Activated effector memory CD4-positive, alpha-beta T cell treated with anti-CD3 and anti-CD28 coated beads, Interleukin-2, amount 50 U/mL, for 16 hours (primary cell): ENCODE data around the gene CD151.

Experiments used
- DNase-seq: peaks from one replicate; pipeline ENCODE4 v3.0.0-alpha.2; 2020

Gene CD151

DNA sequence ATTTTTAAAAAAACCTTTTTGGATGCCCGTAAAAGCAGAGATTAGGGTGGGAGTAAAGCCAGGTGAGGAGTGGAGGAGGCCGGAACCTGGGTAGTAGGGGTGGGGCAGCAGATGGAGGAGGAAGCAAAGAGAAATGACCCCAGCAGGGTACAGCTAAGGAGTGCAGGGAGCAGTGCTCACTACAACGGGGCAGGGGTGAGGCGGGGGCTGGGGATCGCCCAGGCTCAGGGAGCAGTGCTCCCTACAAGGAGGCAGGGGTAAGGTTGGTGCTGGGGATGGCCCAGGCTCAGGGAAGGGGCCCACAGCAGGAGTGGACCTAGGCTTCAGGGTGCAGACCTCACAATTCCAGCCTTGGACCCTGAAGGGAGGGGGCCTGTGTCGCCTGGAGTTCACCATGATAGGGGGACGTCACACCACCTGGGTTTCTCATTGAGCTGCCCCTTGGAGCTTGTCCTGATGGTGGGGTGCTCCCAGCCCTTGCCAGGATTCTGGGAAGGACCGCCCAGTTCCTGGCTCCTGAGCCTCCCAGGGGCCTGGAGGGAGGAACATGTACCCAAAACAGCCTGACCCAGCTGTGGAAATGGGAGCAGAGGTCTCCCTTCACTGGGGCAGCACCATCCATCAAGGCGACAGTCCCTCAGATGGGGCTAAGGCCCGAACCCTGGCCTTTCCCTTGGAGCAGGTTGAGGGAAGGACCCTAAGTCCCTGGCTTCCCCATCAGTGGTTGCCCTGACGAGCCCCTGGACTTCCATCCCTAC is 16.9 kb upstream of the CD151 start:
- no peak for DNase-seq

DNA sequence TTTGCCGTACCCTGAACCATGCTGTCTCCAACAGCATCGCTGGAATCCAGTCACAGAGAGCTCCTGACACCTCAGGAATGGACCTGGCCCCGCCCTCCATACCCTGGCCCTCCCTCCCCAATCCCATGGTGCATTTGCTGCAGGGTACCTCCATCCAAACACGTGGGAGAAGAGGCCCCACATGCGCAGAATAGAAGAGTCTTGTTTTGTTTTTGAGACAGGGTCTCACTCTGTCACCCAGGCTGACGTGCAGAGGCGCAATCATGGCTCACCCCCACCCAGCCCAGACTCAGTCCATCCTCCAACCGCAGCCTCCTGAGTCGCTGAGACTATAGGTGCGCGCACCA is 16.3 kb upstream of the CD151 start:
- no peak for DNase-seq

DNA sequence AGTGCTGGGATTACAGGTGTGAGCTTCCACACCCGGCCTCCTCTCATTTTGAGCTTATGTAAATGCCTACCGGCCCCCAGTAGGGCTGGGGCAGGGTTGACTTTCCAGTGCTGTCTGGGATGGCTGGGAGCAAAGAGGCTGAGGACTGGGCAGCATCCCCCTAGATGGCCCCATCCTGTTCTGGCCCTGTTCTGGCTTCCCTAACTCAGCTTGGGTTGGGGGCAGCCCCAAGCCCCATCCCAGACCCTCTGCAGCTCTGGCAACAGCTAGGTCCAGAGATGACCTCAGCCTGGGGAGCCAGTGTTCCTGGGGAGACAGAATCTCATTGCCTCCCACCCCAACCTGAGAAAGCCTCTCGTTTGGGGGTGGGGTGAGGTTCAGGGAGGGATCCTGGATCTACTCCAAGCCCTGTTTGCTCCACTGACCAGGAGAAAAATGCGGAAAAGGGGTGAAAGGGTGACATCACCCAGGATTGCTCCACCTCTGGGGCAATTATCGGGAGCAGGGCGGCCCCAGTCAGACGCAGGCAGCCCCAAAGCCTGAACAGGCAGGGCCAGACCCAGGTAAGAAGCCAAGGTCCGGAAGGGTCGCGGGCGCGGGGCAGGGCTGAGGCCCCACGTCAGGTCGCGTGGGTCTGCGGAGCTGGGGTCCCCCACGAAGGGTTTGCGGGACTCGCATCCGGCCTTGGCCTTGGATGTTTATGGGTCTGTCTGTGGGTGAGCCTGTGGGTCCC is 14.2 kb upstream of the CD151 start, which contains the start of gene PNPLA2:
TSS of gene PNPLA2 (plus strand) at position 519 of the 733 bp plus-strand sequence. CDS start 805 bp downstream, outside the sequence.
- no peak for DNase-seq

DNA sequence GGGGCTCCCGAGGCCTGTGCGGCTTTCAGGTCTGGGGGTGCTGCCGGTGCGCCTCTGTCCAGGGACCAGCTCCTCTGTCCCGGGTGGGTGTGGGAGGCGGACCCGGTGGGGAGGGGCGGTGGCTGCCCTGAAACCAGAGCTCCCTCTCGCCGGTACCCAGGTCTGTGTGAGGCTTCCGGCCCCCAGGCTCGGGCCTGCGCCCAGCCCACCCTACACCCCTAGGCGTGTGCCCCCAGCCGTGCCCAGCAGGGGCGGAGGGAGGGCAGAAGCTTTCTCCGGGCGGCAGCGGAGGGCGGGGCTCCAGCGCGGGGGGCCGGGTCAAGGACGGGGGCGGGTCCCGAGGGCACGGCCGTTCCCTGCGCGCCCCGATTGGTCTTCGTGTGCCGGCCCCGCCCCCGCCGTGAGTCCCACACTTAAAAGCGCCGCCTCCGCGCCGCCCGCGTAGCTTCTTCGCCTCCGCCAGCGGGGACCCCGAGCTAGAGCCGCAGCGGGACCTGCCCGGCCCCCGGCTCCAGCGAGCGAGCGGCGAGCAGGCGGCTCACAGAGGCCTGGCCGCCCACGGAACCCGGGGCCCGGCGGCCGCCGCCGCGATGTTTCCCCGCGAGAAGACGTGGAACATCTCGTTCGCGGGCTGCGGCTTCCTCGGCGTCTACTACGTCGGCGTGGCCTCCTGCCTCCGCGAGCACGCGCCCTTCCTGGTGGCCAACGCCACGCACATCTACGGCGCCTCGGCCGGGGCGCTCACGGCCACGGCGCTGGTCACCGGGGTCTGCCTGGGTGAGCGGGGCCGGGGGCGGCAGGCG is 13.4 kb upstream of the CD151 start:
- peak; percentile 96 for DNase-seq

DNA sequence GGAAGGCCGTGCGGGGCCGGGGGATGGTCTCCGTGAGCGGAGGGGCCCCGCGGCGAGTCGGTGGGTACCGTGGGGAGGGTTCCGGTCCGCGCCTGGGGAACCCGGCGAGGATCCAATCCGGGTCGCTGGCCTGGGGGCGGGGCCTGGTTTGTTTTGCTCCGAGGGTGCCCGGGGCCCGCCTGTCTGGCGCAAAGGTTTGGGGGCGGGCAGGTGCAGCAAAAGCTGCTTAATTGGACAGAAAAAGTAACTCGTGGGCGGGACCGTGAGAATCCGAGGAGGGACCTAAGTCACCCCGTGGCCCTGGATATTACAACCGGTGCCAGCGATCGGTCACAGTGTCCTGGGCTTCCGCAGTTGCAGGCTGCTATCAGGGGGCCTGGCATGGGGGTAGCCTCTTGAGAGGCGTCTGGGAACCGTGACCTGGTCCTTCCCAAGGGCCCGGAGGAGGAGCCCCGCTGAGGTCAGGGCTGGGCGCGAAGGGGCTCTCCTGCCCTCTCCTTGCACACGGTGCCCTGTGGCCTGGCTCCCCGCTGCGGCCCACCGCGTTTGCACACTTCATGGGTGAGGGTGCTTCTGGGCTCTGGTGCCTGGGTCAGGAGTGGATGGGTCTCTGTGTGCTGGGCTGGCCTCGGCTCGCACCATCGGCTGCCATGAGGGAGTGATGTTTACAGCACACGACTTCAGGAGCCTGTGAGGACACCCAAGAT is 12.7 kb upstream of the CD151 start:
- peak; percentile 98 for DNase-seq

DNA sequence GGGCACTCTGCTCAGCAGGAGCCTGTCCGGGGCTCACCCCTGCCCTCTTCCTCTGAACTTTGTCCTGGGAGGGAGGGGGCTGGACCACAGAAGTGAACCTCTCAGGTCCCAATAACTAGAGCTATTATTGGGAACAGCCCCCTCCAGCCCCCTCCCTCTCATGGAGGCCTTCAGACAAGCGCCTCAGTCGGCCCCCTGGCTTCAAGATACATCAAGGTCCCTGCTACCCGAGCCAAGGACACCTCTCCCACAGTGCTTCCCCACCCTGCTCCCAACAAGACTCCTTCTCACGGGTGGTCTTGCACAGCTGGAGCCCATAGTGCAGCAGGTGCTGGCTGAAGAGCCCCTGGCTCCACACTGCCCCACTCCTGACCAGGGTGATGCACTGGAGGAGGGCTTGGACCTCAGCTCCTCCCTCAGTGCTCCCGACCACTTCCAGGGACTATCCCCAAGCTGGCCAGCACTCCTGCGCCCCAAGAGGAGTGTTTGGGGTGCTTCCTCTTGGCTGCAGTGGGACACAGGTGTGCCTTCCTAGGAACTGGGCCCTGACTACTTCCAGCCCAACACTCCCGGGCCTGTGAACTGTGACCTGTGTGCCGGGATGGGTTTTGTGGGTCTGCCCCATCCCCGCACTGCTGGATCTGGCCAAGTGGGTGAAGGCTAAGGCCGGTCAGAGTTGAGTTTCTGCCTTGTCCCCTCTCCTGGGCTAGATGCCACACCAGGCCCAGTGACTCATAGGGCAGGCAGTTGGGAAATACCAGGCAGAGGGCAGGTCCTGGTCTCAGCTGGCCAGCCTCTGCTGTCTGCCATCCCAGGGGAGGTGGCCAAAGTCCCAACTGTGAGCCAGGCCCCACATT is 11.9 kb upstream of the CD151 start:
- no peak for DNase-seq

DNA sequence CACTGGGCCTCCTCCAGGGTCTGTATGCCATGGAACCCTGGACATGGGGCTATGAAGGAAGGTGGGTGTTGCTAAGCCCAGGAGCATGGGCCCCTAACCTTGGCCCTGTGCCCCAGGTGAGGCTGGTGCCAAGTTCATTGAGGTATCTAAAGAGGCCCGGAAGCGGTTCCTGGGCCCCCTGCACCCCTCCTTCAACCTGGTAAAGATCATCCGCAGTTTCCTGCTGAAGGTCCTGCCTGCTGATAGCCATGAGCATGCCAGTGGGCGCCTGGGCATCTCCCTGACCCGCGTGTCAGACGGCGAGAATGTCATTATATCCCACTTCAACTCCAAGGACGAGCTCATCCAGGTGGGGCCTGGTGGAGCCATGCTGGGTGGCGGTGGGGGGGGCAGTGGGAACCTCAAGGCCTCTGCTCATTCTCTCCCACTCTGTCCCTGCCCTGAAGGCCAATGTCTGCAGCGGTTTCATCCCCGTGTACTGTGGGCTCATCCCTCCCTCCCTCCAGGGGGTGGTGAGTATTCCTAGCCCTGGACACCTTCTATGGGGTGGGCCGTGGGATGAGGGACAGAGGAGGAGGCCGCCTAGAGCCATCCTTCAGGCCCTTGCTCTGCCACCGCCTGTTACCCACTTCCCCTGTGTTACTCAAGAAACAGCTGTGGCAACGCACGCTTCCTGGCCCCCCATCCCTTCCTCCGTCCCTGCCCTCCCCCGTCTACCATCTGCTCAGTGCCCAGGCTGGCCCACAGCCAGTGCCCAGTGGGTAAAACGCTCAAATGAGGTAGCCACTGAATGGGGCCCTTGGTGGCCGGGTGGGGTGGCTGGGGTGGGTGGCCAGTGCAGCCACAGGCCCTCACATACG is 11.0 kb upstream of the CD151 start:
- no peak for DNase-seq

DNA sequence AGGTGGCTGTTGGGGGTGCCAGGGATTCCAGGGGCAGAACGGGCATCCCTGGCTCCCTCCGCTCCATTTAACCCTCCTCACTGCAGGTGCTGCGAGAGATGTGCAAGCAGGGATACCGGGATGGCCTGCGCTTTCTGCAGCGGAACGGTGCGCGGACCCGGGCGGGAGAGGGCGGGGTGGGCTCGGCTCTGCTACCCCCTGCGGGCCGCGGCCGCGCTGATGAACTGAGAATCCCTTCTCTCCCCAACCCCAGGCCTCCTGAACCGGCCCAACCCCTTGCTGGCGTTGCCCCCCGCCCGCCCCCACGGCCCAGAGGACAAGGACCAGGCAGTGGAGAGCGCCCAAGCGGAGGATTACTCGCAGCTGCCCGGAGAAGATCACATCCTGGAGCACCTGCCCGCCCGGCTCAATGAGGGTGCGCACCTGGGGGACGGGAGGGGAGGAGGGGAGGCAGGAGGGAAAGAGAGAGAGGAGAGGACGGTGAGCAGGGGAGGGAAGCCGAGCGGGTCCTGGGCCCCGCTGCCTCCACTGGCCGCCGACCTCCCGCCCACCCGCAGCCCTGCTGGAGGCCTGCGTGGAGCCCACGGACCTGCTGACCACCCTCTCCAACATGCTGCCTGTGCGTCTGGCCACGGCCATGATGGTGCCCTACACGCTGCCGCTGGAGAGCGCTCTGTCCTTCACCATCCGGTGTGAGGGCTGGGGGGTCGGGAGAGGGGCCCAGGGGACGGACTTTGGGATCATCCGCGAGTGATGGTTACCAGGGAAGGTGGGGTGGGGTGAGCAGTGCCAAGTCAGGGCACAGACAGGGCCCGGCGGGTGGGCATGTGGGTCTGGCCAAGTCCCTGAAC is 9.1 kb upstream of the CD151 start:
- DNase-seq = no peak

DNA sequence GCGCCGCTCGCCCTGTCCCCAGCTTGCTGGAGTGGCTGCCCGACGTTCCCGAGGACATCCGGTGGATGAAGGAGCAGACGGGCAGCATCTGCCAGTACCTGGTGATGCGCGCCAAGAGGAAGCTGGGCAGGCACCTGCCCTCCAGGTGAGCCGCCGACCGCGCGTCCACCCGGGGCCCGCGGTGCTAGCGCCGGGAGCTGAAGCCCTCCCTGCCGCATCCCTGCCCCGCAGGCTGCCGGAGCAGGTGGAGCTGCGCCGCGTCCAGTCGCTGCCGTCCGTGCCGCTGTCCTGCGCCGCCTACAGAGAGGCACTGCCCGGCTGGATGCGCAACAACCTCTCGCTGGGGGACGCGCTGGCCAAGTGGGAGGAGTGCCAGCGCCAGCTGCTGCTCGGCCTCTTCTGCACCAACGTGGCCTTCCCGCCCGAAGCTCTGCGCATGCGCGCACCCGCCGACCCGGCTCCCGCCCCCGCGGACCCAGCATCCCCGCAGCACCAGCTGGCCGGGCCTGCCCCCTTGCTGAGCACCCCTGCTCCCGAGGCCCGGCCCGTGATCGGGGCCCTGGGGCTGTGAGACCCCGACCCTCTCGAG is 8.4 kb upstream of the CD151 start:
- no peak for DNase-seq

DNA sequence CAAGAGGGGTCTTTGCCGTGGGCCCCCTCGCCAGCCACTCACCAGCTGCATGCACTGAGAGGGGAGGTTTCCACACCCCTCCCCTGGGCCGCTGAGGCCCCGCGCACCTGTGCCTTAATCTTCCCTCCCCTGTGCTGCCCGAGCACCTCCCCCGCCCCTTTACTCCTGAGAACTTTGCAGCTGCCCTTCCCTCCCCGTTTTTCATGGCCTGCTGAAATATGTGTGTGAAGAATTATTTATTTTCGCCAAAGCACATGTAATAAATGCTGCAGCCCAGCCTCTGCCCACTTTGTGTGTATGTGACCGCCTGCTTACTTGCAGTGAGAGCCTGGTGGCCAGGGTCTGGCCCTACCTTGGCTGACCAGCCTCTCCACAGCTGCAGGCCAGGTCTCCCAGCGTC is 7.8 kb upstream of the CD151 start:
- no peak for DNase-seq

DNA sequence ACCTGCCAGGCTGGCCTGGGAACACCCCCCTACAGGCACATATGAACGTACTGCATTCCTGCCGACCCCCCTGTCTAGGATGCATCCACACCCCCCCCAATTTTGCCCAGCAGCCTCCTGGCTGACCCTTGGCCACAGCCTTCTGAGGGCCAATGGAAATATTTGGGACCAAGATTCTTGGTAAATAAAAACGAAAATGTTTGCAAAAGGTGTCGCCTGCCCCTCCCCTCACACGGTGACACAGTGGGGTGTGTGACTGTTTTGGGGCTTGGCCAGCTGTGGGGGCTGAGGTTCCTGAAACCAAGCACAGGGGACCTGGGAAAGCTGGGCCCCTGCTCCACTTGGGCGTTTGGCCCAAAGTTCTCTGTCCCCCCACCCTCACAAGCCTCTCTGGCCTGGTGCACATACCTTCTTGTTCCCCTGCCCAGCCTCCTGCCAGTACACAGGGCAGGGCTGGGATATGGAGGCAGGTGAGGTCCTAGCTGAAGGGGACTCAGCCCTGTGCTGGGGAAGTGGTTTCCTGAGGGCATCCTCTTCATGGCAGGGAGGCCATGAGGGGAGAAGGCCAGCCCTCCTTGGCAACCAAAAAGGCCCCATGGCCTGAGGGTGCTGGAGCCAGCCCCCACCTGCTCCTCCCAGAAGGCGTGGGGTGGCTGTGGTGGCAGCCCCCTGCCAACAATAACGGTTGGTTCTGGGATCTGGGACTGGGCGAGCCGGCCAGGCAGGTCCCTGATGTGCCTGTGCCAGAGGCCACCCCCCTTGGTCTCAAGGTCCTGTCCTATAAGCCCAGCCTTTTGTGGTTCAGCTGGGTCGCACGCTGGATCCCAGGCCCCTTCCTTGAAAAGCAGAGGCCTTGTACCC is 7.2 kb upstream of the CD151 start:
- DNase-seq = no peak

DNA sequence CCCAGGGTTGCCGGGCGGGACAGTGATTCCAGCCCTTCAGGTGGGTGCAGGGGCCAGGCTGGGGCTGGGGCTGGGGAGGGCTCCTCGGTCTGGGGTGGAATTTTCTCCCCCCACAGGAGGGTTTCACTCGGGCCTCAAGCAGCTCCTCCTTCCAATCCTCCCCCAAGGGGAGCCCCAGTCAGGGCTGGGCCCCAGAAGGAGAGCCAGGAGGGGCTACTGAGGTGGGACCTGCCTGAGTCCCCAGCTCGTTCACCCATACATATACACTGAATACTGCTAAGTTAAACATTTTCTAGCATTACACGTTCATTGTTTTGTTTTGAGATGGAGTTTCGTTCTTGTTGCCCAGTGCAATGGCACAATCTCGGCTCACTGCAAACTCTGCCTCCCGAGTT is 6.5 kb upstream of the CD151 start:
- DNase-seq = no peak

DNA sequence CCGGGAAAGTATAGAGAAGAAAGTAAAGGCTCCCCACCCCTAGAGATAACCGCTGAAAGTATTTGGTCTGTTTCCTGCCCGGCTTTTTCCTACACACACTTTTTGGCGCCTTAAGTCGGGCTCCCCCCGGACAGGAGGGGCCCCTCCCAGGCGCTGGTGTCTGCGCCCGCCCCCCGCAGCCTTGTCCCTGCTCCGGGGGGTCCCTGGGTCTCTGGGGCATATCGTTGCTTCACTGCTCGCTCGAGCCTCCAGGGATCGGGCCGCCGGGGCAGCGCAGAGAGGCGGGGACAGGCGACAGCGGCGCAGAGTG is 6.0 kb upstream of the CD151 start:
- DNase-seq = no peak

DNA sequence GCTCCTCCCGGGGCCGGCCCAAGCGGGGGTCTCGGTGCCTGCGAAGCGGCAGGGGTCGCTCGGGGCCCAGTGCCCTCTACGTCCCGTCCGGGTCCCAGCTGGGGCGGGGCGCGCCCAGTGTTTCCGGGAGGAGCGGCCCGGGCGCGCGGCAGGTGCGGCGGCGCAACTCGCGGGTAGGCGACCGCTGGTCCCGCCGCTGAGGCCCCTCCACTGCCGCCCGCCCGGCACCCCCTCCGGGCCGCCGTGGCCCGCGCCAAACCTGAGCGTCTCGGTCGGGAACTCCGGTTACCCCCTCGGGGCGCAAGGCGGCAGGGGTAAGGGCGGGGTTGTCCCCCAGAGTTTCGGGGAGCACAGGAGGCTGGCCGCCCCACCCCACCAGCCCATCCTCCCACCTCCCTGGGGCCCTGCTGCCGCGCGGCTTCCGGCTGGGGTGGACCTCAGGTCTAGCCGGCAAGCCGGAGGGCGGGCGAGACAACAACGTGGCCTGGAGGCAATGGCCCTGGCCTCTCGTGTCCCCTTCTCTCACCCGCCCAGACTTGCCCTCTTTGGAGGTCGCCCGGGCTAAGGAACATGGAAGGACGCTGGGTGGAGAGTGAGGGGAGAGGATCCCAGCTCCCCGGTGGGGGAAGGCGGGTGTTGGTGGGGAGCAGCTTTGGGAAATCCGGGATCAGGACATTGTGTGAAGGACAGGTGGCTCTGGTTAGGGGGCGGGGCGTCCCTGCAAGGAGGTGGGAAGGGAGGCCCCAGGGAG is 5.4 kb upstream of the CD151 start:
- no peak for DNase-seq

DNA sequence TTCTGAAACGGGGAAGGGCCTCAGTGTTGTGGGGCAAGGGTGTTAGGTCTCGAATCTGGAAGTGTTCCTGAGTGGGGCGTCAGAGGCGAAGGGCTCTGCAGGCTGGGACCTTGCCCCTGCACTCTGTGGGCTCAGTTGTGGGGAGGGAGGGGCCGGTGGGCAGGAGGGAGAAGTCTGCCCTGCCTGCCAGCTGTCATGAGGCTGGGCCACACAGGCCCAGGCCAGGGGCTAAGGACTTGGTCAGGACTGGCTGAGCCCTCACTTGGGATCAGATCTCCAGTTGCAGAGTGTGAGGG is 4.9 kb upstream of the CD151 start, which contains the start of gene CRACR2B:
TSS of gene CRACR2B (plus strand) at position 23 of the 296 bp plus-strand sequence. CDS start 689 bp downstream, outside the sequence.
- DNase-seq = no peak

DNA sequence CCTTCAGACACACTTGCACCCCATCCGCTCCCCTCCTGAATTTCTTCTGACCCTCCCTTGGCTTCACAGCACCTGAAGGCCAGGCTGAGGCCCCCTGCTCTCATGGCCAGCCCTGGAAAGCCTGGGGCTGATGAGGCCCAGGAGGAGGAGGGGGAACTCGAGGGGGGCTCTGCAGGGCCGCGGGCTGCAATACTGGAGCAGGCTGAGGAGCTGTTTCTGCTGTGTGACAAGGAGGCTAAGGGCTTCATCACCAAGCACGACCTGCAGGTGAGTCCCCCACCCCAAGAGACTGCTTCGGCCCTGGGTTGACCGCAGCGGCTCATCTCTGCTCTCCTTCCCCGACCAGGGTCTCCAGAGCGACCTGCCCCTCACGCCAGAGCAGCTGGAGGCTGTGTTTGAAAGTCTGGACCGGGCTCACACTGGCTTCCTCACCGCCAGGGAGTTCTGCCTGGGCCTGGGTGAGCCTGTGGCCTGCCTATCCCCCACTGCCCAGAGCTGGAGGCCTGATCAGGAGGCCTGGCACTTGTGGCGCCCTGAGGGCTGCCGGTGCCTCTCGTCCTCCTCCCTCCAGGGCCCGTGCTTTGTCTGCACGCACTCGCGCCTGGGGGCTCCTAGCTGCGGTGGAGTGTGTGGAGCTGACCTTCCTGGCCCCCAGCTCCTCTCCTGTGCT is 4.1 kb upstream of the CD151 start:
- no peak for DNase-seq

DNA sequence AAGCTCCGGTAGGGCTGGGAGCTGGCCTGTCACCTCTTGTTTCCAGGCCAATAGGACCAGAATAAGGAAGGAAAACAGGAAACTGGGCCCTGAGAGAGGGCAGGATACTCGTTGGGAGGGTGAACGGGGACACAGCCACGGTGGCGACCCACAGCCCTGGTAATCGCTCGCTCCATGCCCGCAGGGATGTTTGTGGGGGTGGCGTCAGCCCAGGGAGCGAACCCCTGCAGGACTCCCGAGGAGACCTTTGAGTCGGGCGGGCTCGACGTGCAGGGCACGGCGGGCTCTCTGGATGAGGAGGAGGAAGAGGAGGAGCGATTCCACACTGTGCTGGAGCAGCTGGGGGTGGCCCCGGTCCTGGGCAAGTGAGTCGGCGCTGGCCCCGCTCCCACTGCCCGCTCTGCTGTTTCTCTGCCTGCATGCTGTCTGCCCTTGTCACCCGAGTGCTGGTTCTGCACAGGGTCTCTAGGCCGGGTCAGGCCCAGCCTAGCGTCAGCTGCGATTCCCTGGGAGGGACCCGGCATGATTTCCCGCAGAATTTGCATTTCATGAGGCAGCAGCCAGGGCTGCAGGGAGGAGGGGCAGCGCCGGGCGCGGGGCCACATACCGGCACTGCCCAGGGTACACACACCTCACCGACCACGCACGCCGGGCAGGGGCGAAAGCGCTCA is 3.4 kb upstream of the CD151 start:
- no peak for DNase-seq
